CD4-positive, alpha-beta T cell treated with Interleukin-21 for 1 hour (primary cell): ENCODE data around the gene TEPSIN.

Experiments used
- DNase-seq: peaks from one replicate; pipeline ENCODE4 v3.0.0-alpha.2; 2020

TEPSIN gene

GRCh38 chr17:81218459-81218858 lies 20.4 kb downstream of the TEPSIN start:
- DNase-seq, result no peak

- DNase-seq, result no peak
These were observed 21.4 kb downstream of the TEPSIN start for GRCh38 chr17:81217491-81217890.

GRCh38 chr17:81213978-81214377 lies 24.9 kb downstream of the TEPSIN start:
- no peak for DNase-seq

GRCh38 chr17:81212365-81212764 lies 26.5 kb downstream of the TEPSIN start:
- DNase-seq, result no peak

GRCh38 chr17:81210868-81211267 lies 28.0 kb downstream of the TEPSIN start:
- DNase-seq, result no peak

GRCh38 chr17:81210466-81210865 lies 28.4 kb downstream of the TEPSIN start:
- DNase-seq, result no peak

GRCh38 chr17:81209141-81209540 lies 29.7 kb downstream of the TEPSIN start:
- DNase-seq, result no peak

GRCh38 chr17:81208651-81209050 lies 30.2 kb downstream of the TEPSIN start:
- no peak for DNase-seq

- no peak for DNase-seq
These were observed 31.0 kb downstream of the TEPSIN start for GRCh38 chr17:81207610-81208581.

GRCh38 chr17:81206657-81207056 lies 32.2 kb downstream of the TEPSIN start:
- no peak for DNase-seq

GRCh38 chr17:81206166-81206565 lies 32.7 kb downstream of the TEPSIN start:
- no peak for DNase-seq

GRCh38 chr17:81204578-81204977 lies 34.3 kb downstream of the TEPSIN start:
- DNase-seq, result no peak

- no peak for DNase-seq
These were observed 35.7 kb downstream of the TEPSIN start for GRCh38 chr17:81203136-81203535.

GRCh38 chr17:81202318-81202717 lies 36.5 kb downstream of the TEPSIN start:
- DNase-seq, result no peak

GRCh38 chr17:81200695-81201580 lies 37.9 kb downstream of the TEPSIN start:
- peak; percentile 24 for DNase-seq

GRCh38 chr17:81200201-81200600 lies 38.7 kb downstream of the TEPSIN start:
- DNase-seq, result no peak

- DNase-seq, result no peak
These were observed 39.4 kb downstream of the TEPSIN start for GRCh38 chr17:81199482-81199830.

- DNase-seq, result no peak
These were observed 39.9 kb downstream of the TEPSIN start for GRCh38 chr17:81198826-81199481.

- no peak for DNase-seq
These were observed 40.9 kb downstream of the TEPSIN start for GRCh38 chr17:81197831-81198490.

GRCh38 chr17:81197409-81197795 lies 41.5 kb downstream of the TEPSIN start:
- no peak for DNase-seq

- DNase-seq, result no peak
These were observed 42.1 kb downstream of the TEPSIN start for GRCh38 chr17:81196505-81197408.
